GM19452 (cell line): ENCODE data around the gene KATNAL2.
"Not testable (repeated sequence)": the region's sequence is repeated elsewhere in the genome, so short reads cannot be mapped to it uniquely, and the experiment has no call there.

ENCODE experiments used
- ATAC-seq: cut with Tn5 transposase; IDR thresholded peaks from one replicate; pipeline ENCODE4 v1.9.1; 2021; ENCODE audit not compliant: unreplicated experiment

Gene KATNAL2

GRCh38 chr18:47030887-47031286 is 113.5 kb downstream of the KATNAL2 start:
- ATAC-seq: not testable (repeated sequence)

- no peak for ATAC-seq
Observed at GRCh38 chr18:47032945-47033344, 115.5 kb downstream of the KATNAL2 start.

- not testable (repeated sequence) for ATAC-seq
Observed at GRCh38 chr18:47034591-47034990, 117.2 kb downstream of the KATNAL2 start.

GRCh38 chr18:47035156-47035671 is 117.8 kb downstream of the KATNAL2 start, which contains the start of gene ELOA2:
ELOA2 (minus strand) TSS chr18:47035621; CDS start chr18:47035264, 357 bp downstream.
- no peak for ATAC-seq

- ATAC-seq: no peak
Observed at GRCh38 chr18:47036298-47036874, 119.0 kb downstream of the KATNAL2 start.

- ATAC-seq: no peak
Observed at GRCh38 chr18:47036927-47037578, 119.7 kb downstream of the KATNAL2 start.

- ATAC-seq: no peak
Observed at GRCh38 chr18:47040982-47041381, 123.6 kb downstream of the KATNAL2 start.

- ATAC-seq: no peak
Observed at GRCh38 chr18:47050468-47050867, 133.1 kb downstream of the KATNAL2 start.

GRCh38 chr18:47054369-47054768 is 137.0 kb downstream of the KATNAL2 start:
- ATAC-seq: no peak

GRCh38 chr18:47062471-47062870 is 145.1 kb downstream of the KATNAL2 start:
- no peak for ATAC-seq

GRCh38 chr18:47063096-47063495 is 145.7 kb downstream of the KATNAL2 start:
- no peak for ATAC-seq

- no peak for ATAC-seq
Observed at GRCh38 chr18:47067648-47068047, 150.2 kb downstream of the KATNAL2 start.

GRCh38 chr18:47075098-47075883 is 157.9 kb downstream of the KATNAL2 start:
- no peak for ATAC-seq

- ATAC-seq: no peak
Observed at GRCh38 chr18:47077111-47077510, 159.7 kb downstream of the KATNAL2 start.

- no peak for ATAC-seq
Observed at GRCh38 chr18:47080872-47081271, 163.5 kb downstream of the KATNAL2 start.

- no peak for ATAC-seq
Observed at GRCh38 chr18:47081578-47081977, 164.2 kb downstream of the KATNAL2 start.

GRCh38 chr18:47087676-47088075 is 170.3 kb downstream of the KATNAL2 start:
- ATAC-seq: no peak

- ATAC-seq: no peak
Observed at GRCh38 chr18:47095810-47096209, 178.4 kb downstream of the KATNAL2 start.

- ATAC-seq: no peak
Observed at GRCh38 chr18:47100212-47100831, 182.9 kb downstream of the KATNAL2 start.

GRCh38 chr18:47108373-47108772 is 191.0 kb downstream of the KATNAL2 start:
- ATAC-seq: no peak

GRCh38 chr18:47108998-47109405 is 191.6 kb downstream of the KATNAL2 start:
- no peak for ATAC-seq
